HL-60 (cell line): ENCODE measurements around the gene FAM3A.

Experiments
- DNase-seq, 2 experiments: peaks; one replicate each; pipeline ENCODE4 v3.0.0-alpha.2; 2010 to 2020; ENCODE audit warnings: low read depth in 1 of 2, low spot score in 1 of 2
- H3K27ac ChIP-seq: fragments of 250-450 bp; sonication (Bioruptor Pico); replicated peaks from 2 replicates; pipeline ENCODE4 v1.5.1; 2020; ENCODE audit warnings: mild to moderate bottlenecking, moderate library complexity
- H3K27me3 ChIP-seq: fragments of 250-450 bp; sonication (Bioruptor Pico); 2 replicates; pipeline ENCODE4 v1.5.1; 2021; ENCODE audit warnings: mild to moderate bottlenecking, moderate library complexity; ENCODE audit not compliant: insufficient read depth, poor library complexity, severe bottlenecking
- H3K4me3 ChIP-seq: replicated peaks from 2 replicates; pipeline ENCODE4 v1.5.1; 2011; ENCODE audit warnings: mild to moderate bottlenecking, control low read depth, low read length; ENCODE audit not compliant: insufficient read depth
- CTCF ChIP-seq: IDR thresholded peaks from one replicate; pipeline ENCODE4 v1.5.1; 2011; ENCODE audit warnings: low read length, control low read depth, inconsistent platforms; ENCODE audit not compliant: insufficient read depth
- GABPA ChIP-seq: IDR thresholded peaks from 2 replicates; pipeline ENCODE4 v1.6.1; 2012; ENCODE audit warnings: low read depth
- POLR2AphosphoS5 ChIP-seq: IDR thresholded peaks from 2 replicates; pipeline ENCODE4 v1.6.1; 2012; ENCODE audit warnings: low read depth
- REST ChIP-seq: IDR thresholded peaks from 2 replicates; pipeline ENCODE4 v1.6.1; 2012; ENCODE audit warnings: low read depth; ENCODE audit not compliant: insufficient replicate concordance
- SPI1 ChIP-seq: IDR thresholded peaks from 2 replicates; pipeline ENCODE4 v1.6.1; 2012; ENCODE audit warnings: low read depth, mild to moderate bottlenecking, borderline replicate concordance

FAM3A gene

GRCh38 chrX:154467556-154467955, 48.5 kb downstream of the FAM3A start:
- no peak overlapping the region for H3K4me3 ChIP-seq
- no peaks in the 10 kb centered on the region for H3K27me3 ChIP-seq
- no peak for DNase-seq
- no peak overlapping the region for H3K27ac ChIP-seq
- no peak for TF ChIP-seq GABPA
- no peak for TF ChIP-seq SPI1
- TF ChIP-seq REST, result no peak
- no peak for TF ChIP-seq POLR2AphosphoS5
- TF ChIP-seq CTCF, result no peak

- no peak overlapping the region for H3K4me3 ChIP-seq
- no peak for TF ChIP-seq CTCF
- no peak for TF ChIP-seq GABPA
- no peak for TF ChIP-seq SPI1
- TF ChIP-seq POLR2AphosphoS5, result no peak
- no peak for TF ChIP-seq REST
- H3K27ac ChIP-seq, result no peak overlapping the region
- no peaks in the 10 kb centered on the region for H3K27me3 ChIP-seq
- DNase-seq, result no peak
Measured at GRCh38 chrX:154466907-154467306, 49.1 kb downstream of the FAM3A start.

GRCh38 chrX:154466036-154466435, 50.0 kb downstream of the FAM3A start:
- TF ChIP-seq CTCF, result no peak
- no peak for TF ChIP-seq GABPA
- TF ChIP-seq POLR2AphosphoS5, result no peak
- TF ChIP-seq SPI1, result no peak
- TF ChIP-seq REST, result no peak

More at GRCh38 chrX:154466036-154466435, 50.0 kb downstream of the FAM3A start:
- H3K27me3 ChIP-seq, result no peaks in the 10 kb centered on the region
- no peak overlapping the region for H3K27ac ChIP-seq
- no peak overlapping the region for H3K4me3 ChIP-seq
- DNase-seq, result peak in 1 of 2 experiments; percentile 8
